HG03175 (cell line): ENCODE results near the gene NIFK.

Experiments used
- ATAC-seq: cut with Tn5 transposase; IDR thresholded peaks from one replicate; pipeline ENCODE4 v1.9.1; 2021; ENCODE audit warnings: mild to moderate bottlenecking, moderate library complexity; ENCODE audit not compliant: unreplicated experiment

NIFK gene

GRCh38 chr2:121736462-121737336 is at the start of gene NIFK:
NIFK (minus strand) TSS chr2:121736875; CDS start chr2:121736850, 25 bp downstream.
- peak; percentile 96 for ATAC-seq

- no peak for ATAC-seq
These were observed 46.5 kb upstream of the NIFK start for GRCh38 chr2:121783180-121783579.

- ATAC-seq: no peak
These were observed 42.2 kb upstream of the NIFK start for GRCh38 chr2:121778741-121779487.

- ATAC-seq: no peak
These were observed 41.0 kb upstream of the NIFK start for GRCh38 chr2:121777699-121778058.

GRCh38 chr2:121776885-121777698 is 40.4 kb upstream of the NIFK start:
- no peak for ATAC-seq

- no peak for ATAC-seq
These were observed 39.7 kb upstream of the NIFK start for GRCh38 chr2:121776361-121776760.

GRCh38 chr2:121774235-121774634 is 37.6 kb upstream of the NIFK start:
- ATAC-seq: no peak

- no peak for ATAC-seq
These were observed 35.5 kb upstream of the NIFK start for GRCh38 chr2:121771976-121772742.

GRCh38 chr2:121768143-121768755 is 31.6 kb upstream of the NIFK start:
- ATAC-seq: no peak

GRCh38 chr2:121766624-121767023 is 29.9 kb upstream of the NIFK start:
- ATAC-seq: no peak

GRCh38 chr2:121764681-121765228 is 28.1 kb upstream of the NIFK start:
- no peak for ATAC-seq

GRCh38 chr2:121755237-121756111 is 18.8 kb upstream of the NIFK start, which contains the start of gene TSN:
TSN (plus strand) TSS chr2:121755651; CDS start chr2:121755780, 129 bp downstream.
- peak; percentile 99 for ATAC-seq

- ATAC-seq: no peak
These were observed 18.2 kb upstream of the NIFK start for GRCh38 chr2:121754851-121755236.

- no peak for ATAC-seq
These were observed 11.5 kb upstream of the NIFK start for GRCh38 chr2:121748202-121748601.

- ATAC-seq: no peak
These were observed 9.4 kb upstream of the NIFK start for GRCh38 chr2:121746071-121746578.

GRCh38 chr2:121741450-121741849 is 4.8 kb upstream of the NIFK start:
- ATAC-seq: no peak

GRCh38 chr2:121740973-121741372 is 4.3 kb upstream of the NIFK start:
- ATAC-seq: no peak

GRCh38 chr2:121736140-121736461 is 574 bp downstream of the NIFK start:
- ATAC-seq: no peak
